Limb (tissue), 2 donors: ENCODE results near the gene TADA3.
"Not testable (repeated sequence)": the region's sequence is repeated elsewhere in the genome, so short reads cannot be mapped to it uniquely, and the experiment has no call there.

Experiments used
- DNase-seq, 2 donors: peaks; one replicate each; pipeline ENCODE4 v3.0.0-alpha.2; 2016; ENCODE audit errors: extremely low spot score in 2 of 2

Gene TADA3

DNA sequence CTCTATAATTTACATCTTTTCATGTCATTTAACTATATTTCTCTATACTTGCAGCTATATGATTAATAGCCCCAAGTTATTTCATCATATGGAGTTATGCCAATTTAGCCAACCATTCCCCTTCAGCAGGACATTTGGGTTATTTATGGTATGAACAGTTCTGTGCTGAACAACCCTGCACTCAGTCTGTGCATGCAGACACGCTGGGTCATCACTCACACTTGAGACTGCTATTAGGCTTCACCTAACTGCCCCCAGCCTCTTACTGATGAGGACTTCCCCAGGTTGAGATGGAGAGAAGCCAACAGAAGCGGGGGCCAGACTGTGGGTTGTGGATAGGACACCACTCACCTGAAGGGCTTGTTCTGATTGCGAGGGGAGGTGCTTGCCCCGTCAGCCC, 7.3 kb downstream of the TADA3 start:
- no peak for DNase-seq

DNA sequence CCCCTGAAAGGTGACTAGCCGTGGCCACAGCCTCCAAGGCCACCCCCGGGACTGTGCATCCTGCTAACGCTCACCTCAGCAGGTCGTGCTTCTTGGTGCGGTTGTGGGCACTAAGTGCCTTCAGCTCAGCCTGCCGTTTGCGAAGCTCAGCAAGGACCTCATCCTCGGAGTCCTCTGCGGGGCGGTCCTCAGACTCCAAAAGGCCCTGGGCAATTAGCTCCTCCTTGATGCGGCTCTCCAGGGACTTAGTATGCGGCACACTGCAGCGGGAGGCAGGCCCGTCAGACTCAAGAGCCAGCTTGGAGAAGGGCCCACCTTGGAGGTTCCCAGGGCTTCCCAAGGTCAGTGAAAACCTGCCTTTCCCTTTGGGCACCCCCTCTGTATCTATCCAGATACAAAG, 8.3 kb downstream of the TADA3 start:
- DNase-seq = no peak

DNA sequence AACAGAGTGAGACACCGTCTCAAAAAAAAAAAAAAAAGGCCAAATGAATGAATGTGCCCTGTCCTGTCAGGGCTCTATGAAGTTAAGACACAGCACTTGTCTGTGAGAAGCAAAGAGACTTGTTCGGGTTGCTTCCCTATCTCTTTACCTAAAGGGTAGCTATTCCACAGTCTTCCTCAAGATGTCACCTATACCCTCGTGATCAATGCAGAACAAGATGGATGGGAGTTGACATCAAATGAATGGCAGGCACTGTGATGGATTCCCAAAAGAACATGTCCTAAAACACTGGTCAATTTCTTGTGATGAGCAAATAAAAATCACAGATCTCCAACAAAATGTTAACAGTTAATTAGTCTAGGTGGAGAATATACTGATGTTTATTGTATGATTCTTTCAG, 9.5 kb downstream of the TADA3 start:
- no peak for DNase-seq

DNA sequence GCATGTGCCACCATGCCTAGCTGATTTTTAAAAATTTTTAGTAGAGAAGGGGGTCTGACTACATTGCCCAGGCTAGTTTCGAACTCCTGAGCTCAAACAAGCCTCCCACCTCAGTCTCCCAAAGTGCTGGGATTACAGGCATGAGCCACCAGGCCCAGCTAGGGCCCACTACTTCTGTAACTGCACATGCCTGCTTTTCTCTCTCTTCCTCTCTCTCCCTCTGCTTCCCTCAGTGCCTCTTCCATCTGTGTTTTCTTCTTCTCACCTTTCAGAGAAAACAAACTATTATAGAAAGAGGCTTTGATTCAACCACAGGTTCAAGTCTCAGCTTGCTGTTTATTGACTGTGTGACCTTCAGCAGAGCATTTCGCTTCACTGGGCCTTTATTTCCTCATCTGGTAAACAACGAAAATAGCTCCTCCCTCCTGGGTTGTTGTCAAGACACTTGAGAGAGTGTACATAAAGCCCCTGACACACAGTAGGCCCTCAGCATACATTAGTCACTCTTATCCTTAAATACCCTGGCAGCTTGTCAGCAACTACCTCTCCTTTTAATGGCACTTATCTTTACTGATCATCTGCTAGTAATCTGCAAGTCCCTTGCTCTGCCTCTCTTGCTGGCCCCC, 10.2 kb downstream of the TADA3 start:
- no peak for DNase-seq

- DNase-seq = no peak
Measured at GRCh38 chr3:9781551-9781950, 10.7 kb downstream of the TADA3 start.

DNA sequence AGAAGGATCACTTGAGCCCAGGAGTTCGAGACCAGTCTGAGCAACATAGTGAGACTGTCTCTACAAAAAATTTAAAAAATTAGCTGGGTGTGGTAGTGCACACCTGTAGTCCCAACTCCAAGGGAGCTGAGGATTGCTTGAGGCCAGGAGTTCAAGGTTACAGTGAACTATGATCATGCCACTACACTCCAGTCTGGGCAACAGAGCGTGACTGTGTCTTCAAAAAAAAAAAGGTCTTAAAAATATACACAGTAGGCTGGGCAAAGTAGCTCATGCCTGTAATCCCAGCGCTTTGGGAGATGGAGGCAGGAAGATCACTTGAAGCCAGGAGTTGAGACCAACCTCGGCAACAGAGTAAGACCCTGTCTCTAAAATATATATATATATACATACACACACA, 11.4 kb downstream of the TADA3 start:
- no peak for DNase-seq

GRCh38 chr3:9780458-9780812, 11.8 kb downstream of the TADA3 start:
- no peak for DNase-seq

GRCh38 chr3:9779721-9780457, 12.4 kb downstream of the TADA3 start:
- DNase-seq = no peak

DNA sequence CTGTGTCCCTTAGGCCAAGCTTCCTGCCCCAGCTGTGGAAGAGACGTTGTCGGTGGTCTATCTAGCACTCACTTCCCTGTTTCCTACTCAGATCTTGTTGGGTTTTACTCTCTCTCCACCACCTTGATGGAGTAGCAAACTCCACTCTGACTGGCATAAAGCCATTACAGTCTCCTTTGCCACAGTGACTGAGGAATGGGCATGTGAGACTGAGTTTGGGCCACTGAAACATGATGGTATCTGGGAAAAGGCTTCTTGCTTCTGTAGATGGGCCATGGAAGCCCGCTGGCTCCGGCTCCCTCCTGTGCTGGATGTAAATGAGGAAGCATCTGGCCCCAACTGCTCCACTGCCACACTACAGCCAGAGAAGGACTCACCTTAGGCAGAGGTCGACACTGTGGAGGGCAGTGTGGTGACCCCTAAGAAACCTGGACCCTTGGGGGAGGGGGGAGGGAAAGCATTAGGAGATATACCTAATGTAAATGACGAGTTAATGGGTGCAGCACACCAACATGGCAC, 13.1 kb downstream of the TADA3 start:
- DNase-seq = no peak

DNA sequence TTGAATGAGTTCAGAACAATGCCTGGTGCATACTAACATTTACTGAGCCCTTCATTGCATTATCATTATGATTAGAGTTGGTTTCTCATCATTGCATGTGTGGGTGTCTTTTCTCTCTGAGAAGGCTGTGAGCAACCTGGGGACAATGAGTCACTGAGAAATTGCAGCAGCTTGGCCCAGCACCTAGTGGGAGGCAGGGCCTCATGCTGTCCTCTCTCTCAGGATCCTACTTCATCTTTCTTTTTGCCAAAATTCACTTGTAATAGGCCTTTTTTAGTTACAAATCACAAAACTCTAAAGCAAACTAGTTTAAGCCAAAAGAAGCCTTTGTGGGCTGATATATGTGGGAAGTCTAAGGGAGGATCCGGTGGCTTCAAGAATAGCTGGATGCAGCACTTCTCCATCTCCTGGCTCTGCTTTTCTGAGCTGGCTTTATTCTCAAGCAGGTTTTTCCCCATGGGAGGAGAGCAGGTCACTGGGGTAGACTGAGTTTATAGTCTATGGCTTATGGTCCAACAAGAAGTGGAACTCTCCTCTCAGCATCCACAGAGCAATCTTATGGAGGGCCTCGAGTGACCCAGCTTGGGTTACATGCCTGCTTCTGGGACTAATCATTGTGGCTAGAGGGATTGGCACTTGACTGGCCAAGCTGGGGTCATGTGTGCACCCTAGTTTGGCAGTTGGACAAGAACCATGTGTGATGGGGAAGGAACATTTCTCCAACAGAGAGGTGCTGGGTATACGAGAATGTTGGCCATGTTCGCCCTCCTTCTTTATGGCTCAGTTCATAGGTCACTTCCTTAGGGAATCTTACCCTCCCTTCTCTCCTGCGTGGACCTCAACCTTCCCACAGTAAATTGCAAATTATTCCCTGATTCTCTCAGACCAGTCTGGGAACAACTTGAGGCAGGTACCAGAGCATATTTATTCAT, 13.9 kb downstream of the TADA3 start:
- DNase-seq = no peak

- DNase-seq = no peak
Measured at GRCh38 chr3:9777694-9778021, 14.6 kb downstream of the TADA3 start.

DNA sequence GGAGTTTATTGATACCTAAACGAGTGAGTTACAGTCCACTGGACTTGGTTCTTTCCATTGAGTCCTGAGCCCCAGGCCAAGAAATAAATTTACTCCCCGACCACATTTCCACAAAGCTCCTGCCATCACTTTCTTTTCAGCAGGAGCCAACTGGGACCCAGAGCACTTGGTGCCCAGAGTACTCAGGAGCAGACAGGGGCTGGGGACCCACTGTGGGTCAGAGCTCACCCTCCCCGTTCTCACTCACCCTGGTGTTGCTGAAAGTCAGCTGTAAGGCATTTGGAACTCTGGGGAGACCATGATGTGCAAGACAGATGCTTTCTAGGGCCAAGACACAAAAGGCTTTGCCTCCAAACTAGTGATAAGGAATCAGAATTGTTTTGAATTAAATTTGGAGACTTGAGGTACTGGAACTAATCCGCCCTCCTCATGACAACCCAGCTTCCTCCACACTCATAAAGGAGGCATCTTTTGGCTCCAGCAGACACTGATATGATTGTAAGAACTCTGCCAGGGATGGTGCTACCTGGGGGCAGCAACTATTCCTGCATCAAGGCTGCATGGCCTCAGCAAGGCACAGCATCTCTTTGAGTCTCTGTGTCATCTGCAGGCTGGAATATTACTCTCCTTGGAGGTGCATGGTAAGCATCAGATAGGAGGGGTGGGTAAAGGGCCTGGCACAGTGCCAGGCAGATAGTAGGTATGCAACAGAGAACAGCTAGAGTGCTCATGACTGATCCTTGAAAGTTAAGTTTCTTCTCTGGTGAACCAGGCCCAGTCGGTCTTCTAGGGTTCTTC, 15.2 kb downstream of the TADA3 start:
- no peak for DNase-seq

- not testable (repeated sequence) for DNase-seq
Measured at GRCh38 chr3:9771007-9771406, 21.3 kb downstream of the TADA3 start.

DNA sequence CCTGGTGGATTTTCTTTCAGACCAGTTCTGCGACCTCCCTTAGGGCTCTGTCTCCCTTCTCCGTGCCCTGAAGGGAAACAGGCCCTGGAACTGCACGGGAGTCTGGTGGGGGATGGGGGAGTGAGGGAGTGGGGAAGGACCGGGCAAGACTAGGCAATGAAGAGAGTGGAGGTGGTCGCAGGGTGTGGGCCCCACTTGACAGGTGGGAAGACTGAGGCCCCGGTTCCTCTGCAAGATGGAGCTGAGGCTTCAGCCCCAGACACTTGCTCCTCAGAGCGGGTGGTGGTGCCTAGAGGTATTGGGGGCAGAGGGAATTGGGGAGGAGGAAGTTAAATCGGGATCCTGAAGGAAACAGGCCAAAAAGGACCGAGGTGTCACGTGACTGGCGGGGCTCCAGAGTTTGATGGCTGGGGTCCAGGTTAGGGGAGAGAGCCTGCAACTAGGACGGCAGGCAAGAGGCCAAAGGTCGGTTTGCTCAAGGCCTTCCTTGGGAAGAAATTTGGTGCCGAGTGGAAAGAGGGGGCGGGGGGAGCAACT, 21.9 kb downstream of the TADA3 start:
- peak; percentile 46 to 77 for DNase-seq

- peak; percentile 70 to 87 for DNase-seq
Measured at GRCh38 chr3:9769426-9770275, 22.6 kb downstream of the TADA3 start, which contains the start of gene CAMK1. Gene CAMK1 (minus strand): TSS chr3:9769947. CDS start chr3:9767749, 2,198 bp downstream.

GRCh38 chr3:9769012-9769411, 23.3 kb downstream of the TADA3 start:
- no peak for DNase-seq

- DNase-seq = no peak
Measured at GRCh38 chr3:9768141-9768775, 24.0 kb downstream of the TADA3 start.

DNA sequence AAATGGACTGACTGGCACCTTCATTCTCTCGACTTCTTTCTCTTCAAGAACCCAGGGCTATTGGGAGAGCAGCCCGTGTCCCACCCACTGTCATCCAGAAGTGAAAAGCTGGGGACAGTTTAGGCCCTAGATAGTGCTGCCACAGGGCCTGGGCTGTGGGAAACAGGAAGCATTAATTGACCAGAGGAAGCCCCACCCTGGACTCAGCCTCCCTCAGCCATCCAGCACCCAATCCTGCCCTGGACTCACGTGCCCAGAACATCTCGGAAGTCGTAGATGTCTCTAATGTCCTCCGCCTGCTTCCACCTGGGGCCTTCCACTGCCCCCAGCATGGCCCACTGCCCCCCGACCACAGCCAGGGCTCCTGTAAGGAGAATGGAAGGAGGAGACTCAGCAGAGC, 24.9 kb downstream of the TADA3 start:
- DNase-seq = no peak

- DNase-seq = no peak
Measured at GRCh38 chr3:9765865-9766264, 26.4 kb downstream of the TADA3 start.

DNA sequence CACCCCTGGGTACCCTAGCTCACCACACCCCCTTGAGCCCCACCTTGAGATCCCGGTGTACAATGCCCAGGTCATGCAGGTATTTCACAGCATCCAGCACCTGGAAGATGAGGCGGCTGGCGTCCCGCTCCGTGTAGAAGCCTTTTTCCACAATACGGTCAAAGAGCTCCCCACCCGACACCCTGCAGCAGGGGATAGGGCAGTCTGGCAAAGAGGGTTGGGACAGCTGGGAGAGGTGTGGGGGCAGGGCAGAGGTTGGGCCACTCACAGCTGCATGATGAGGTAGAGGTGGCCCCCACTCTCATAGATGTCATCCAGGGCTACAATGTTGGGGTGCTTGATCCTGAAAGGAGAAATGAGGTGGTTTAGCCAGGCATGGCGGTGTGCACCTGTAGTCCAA, 29.4 kb downstream of the TADA3 start:
- no peak for DNase-seq
